Measurements from ENCODE around the gene UBALD2.

The UBALD2 gene

GRCh38 chr17:76233588-76234353 is 31.4 kb upstream of the UBALD2 start:
- in situ Hi-C loops (cut with HindIII; ENCODE audit: low sequenced_read_pairs): no loop called here
- no peak for DNase-seq (ENCODE audit: low read depth)
- TF ChIP-seq CTCF (IDR thresholded peaks at IDR 0.05; ENCODE audit: low read depth, low read length, missing control alignments): no peak

GRCh38 chr17:76234354-76234679 is 30.8 kb upstream of the UBALD2 start:
- H3K4me3 ChIP-seq (ENCODE audit: low read depth, low read length): no peak overlapping the region
- in situ Hi-C loops (cut with HindIII; ENCODE audit: low sequenced_read_pairs): no loop called here
- TF ChIP-seq CTCF (IDR thresholded peaks at IDR 0.05; ENCODE audit: low read depth, low read length, missing control alignments): no peak
- DNase-seq (ENCODE audit: low read depth): no peak

More at GRCh38 chr17:76233588-76234353, 31.4 kb upstream of the UBALD2 start:
- no peak overlapping the region for H3K4me3 ChIP-seq (ENCODE audit: low read depth, low read length)

- H3K4me3 ChIP-seq (ENCODE audit: low read depth, low read length): no peak overlapping the region
- no peak for DNase-seq (ENCODE audit: low read depth)
- TF ChIP-seq CTCF (IDR thresholded peaks at IDR 0.05; ENCODE audit: low read depth, low read length, missing control alignments): no peak
- in situ Hi-C loops (cut with HindIII; ENCODE audit: low sequenced_read_pairs): no loop called here
Observed at GRCh38 chr17:76235883-76236282, 29.3 kb upstream of the UBALD2 start.

- no peak for TF ChIP-seq CTCF (IDR thresholded peaks at IDR 0.05; ENCODE audit: low read depth, low read length, missing control alignments)
- no peak overlapping the region for H3K4me3 ChIP-seq (ENCODE audit: low read depth, low read length)
Observed at GRCh38 chr17:76236603-76237002, 28.5 kb upstream of the UBALD2 start.

GRCh38 chr17:76237859-76238313 is 27.3 kb upstream of the UBALD2 start:
- no peak for TF ChIP-seq CTCF (IDR thresholded peaks at IDR 0.05; ENCODE audit: low read depth, low read length, missing control alignments)
- no peak for DNase-seq (ENCODE audit: low read depth)
- no peak overlapping the region for H3K4me3 ChIP-seq (ENCODE audit: low read depth, low read length)
- in situ Hi-C loops (cut with HindIII; ENCODE audit: low sequenced_read_pairs): no loop called here

More at GRCh38 chr17:76236603-76237002, 28.5 kb upstream of the UBALD2 start:
- DNase-seq (ENCODE audit: low read depth): no peak
- in situ Hi-C loops (cut with HindIII; ENCODE audit: low sequenced_read_pairs): no loop called here

GRCh38 chr17:76238847-76239537 is 26.2 kb upstream of the UBALD2 start:
- DNase-seq (ENCODE audit: low read depth): no peak
- in situ Hi-C loops (cut with HindIII; ENCODE audit: low sequenced_read_pairs): no loop called here
- TF ChIP-seq CTCF (IDR thresholded peaks at IDR 0.05; ENCODE audit: low read depth, low read length, missing control alignments): no peak
- H3K4me3 ChIP-seq (ENCODE audit: low read depth, low read length): no peak overlapping the region

All from astrocyte of the cerebellum (primary cell).